ENCODE data around the gene OR6A2.

GRCh38 chr11:6812390-6813005, 13.0 kb upstream of the OR6A2 start:
- TF ChIP-seq CTCF (IDR thresholded peaks at IDR 0.05) (peak in 2 of 3 donors; percentile 50 to 55), POLR2AphosphoS5 (IDR thresholded peaks at IDR 0.05) (no peak), POLR2A (IDR thresholded peaks at IDR 0.05) (no peak)

Data from breast epithelium (tissue), 3 donors.